Upper lobe of left lung (tissue), 4 donors: ENCODE measurements around the gene LRBA.

Source experiments
- EP300 ChIP-seq, 4 donors: sonication (generic); formaldehyde crosslinking; IDR thresholded peaks; one replicate each; pipeline ENCODE4 v1.5.1; 2017; ENCODE audit warnings: antibody characterized with exemption in 4 of 4, control low read depth in 2 of 4
- POLR2A ChIP-seq, 4 donors: fragments of 450-650 bp; IDR thresholded peaks; one replicate each; pipeline ENCODE4 v1.5.1; 2016 to 2017; ENCODE audit warnings: antibody characterized with exemption in 4 of 4, mild to moderate bottlenecking in 2 of 4
- POLR2AphosphoS5 ChIP-seq, 2 donors: sonication (generic); formaldehyde crosslinking; IDR thresholded peaks; one replicate each; pipeline ENCODE4 v1.5.1; 2017; ENCODE audit warnings: antibody characterized with exemption in 2 of 2
- TF ChIP-seq, protein P1 (sequence below), 6 experiments: fragments of 450-650 bp in 4 of 6; fragments of 200-600 bp in 2 of 6; sonication (generic) in 2 of 6; IDR thresholded peaks; one replicate each; pipeline ENCODE4 v1.5.1; 2016 to 2019; ENCODE audit warnings: antibody characterized with exemption in 6 of 6

- TF ChIP-seq, protein P1, sequence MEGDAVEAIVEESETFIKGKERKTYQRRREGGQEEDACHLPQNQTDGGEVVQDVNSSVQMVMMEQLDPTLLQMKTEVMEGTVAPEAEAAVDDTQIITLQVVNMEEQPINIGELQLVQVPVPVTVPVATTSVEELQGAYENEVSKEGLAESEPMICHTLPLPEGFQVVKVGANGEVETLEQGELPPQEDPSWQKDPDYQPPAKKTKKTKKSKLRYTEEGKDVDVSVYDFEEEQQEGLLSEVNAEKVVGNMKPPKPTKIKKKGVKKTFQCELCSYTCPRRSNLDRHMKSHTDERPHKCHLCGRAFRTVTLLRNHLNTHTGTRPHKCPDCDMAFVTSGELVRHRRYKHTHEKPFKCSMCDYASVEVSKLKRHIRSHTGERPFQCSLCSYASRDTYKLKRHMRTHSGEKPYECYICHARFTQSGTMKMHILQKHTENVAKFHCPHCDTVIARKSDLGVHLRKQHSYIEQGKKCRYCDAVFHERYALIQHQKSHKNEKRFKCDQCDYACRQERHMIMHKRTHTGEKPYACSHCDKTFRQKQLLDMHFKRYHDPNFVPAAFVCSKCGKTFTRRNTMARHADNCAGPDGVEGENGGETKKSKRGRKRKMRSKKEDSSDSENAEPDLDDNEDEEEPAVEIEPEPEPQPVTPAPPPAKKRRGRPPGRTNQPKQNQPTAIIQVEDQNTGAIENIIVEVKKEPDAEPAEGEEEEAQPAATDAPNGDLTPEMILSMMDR (IDR thresholded peaks at IDR 0.05): no peak
- TF ChIP-seq EP300 (IDR thresholded peaks at IDR 0.05) (no peak), POLR2A (IDR thresholded peaks at IDR 0.05) (no peak), POLR2AphosphoS5 (IDR thresholded peaks at IDR 0.05) (no peak)
These were observed 289.0 kb downstream of the LRBA start for GRCh38 chr4:150725957-150726523.
